ENCODE results near the gene SPTBN5. TPM values are rescaled to one million over a fixed set of nuclear protein-coding genes. Genes with fewer than 3 reads are reported as not detected.

The SPTBN5 gene
- total RNA-seq, 4 donors from 2014 or later = 1.3 to 3.3 (median 2.0) TPM

- intact Hi-C loops (cut with DNase I; ENCODE audit: low total_unique reads) = no loop called here
- no peak for DNase-seq (ENCODE audit: low spot score in 2 of 2)
- no peak for TF ChIP-seq POLR2A (IDR thresholded peaks at IDR 0.05)
- TF ChIP-seq CTCF (IDR thresholded peaks at IDR 0.05) = no peak
- no peak overlapping the region for H3K4me3 ChIP-seq (ENCODE audit: low read depth, poor library complexity, severe bottlenecking)
- 81 to 88% methylated on average over 10 of the region's 10 CpGs for WGBS, 2 donors
These were observed 68.7 kb downstream of the SPTBN5 start for GRCh38 chr15:41825145-41825544.

GRCh38 chr15:41824062-41824745, 69.6 kb downstream of the SPTBN5 start:
- H3K4me3 ChIP-seq (ENCODE audit: low read depth, poor library complexity, severe bottlenecking) = no peak overlapping the region
- intact Hi-C loops (cut with DNase I; ENCODE audit: low total_unique reads) = no loop called here
- DNase-seq (ENCODE audit: low spot score in 2 of 2) = no peak
- TF ChIP-seq CTCF (IDR thresholded peaks at IDR 0.05) = no peak
- no peak for TF ChIP-seq POLR2A (IDR thresholded peaks at IDR 0.05)
- 87 to 94% methylated on average over 19 of the region's 19 CpGs for whole genome bisulfite sequencing, 2 donors

GRCh38 chr15:41823502-41823901, 70.4 kb downstream of the SPTBN5 start:
- H3K4me3 ChIP-seq (ENCODE audit: low read depth, poor library complexity, severe bottlenecking) = no peak overlapping the region
- TF ChIP-seq CTCF (IDR thresholded peaks at IDR 0.05) (no peak), POLR2A (IDR thresholded peaks at IDR 0.05) (no peak)
- 96 to 97% methylated on average over 9 to 11 of the region's 11 CpGs for WGBS, 2 donors
- no peak for DNase-seq (ENCODE audit: low spot score in 2 of 2)
- intact Hi-C loops (cut with DNase I; ENCODE audit: low total_unique reads) = no loop called here

- no peak overlapping the region for H3K4me3 ChIP-seq (ENCODE audit: low read depth, poor library complexity, severe bottlenecking)
- TF ChIP-seq CTCF (IDR thresholded peaks at IDR 0.05) (no peak), POLR2A (IDR thresholded peaks at IDR 0.05) (no peak)
- intact Hi-C loops (cut with DNase I; ENCODE audit: low total_unique reads) = no loop called here
- WGBS, 2 donors = 60 to 61% methylated on average over 3 to 6 of the region's 6 CpGs
- no peak for DNase-seq (ENCODE audit: low spot score in 2 of 2)
These were observed 70.9 kb downstream of the SPTBN5 start for GRCh38 chr15:41822957-41823356.

GRCh38 chr15:41822471-41822870, 71.4 kb downstream of the SPTBN5 start:
- WGBS, 2 donors = 88 to 96% methylated on average over 6 of the region's 6 CpGs
- intact Hi-C loops (cut with DNase I; ENCODE audit: low total_unique reads) = no loop called here
- DNase-seq (ENCODE audit: low spot score in 2 of 2) = no peak
- no peak for TF ChIP-seq CTCF (IDR thresholded peaks at IDR 0.05)
- TF ChIP-seq POLR2A (IDR thresholded peaks at IDR 0.05) = no peak
- H3K4me3 ChIP-seq (ENCODE audit: low read depth, poor library complexity, severe bottlenecking) = no peak overlapping the region

- TF ChIP-seq CTCF (IDR thresholded peaks at IDR 0.05) = no peak
- WGBS, 2 donors = 64 to 67% methylated on average over 4 of the region's 4 CpGs
- no peak overlapping the region for H3K4me3 ChIP-seq (ENCODE audit: low read depth, poor library complexity, severe bottlenecking)
- intact Hi-C loops (cut with DNase I; ENCODE audit: low total_unique reads) = no loop called here
- no peak for DNase-seq (ENCODE audit: low spot score in 2 of 2)
These were observed 72.0 kb downstream of the SPTBN5 start for GRCh38 chr15:41821831-41822230.
